Sigmoid colon (tissue), 7 donors: ENCODE data around the gene BANP. TPM values are rescaled to one million over a fixed set of nuclear protein-coding genes. Genes with fewer than 3 reads are reported as not detected.
A peak's percentile ranks its signal among the peaks of the same experiment; 100 is the strongest.

Experiments used
- DNase-seq: peaks from one replicate; pipeline ENCODE4 v3.0.0-alpha.2; 2019
- H3K27ac ChIP-seq, 4 donors: fragments of 200-600 bp; sonication (generic); one replicate each; pipeline ENCODE4 v1.5.1; 2016 to 2019; ENCODE audit warnings: mild to moderate bottlenecking in 1 of 4
- H3K27me3 ChIP-seq, 3 donors: fragments of 200-600 bp; sonication (generic); one replicate each; pipeline ENCODE4 v1.5.1; 2019; ENCODE audit warnings: mild to moderate bottlenecking in 1 of 3
- H3K36me3 ChIP-seq, 4 donors: fragments of 200-600 bp; sonication (generic); one replicate each; pipeline ENCODE4 v1.5.1; 2016 to 2019
- H3K4me1 ChIP-seq, 4 donors: fragments of 200-600 bp; sonication (generic); one replicate each; pipeline ENCODE4 v1.5.1; 2017 to 2019
- H3K4me3 ChIP-seq, 4 donors: fragments of 200-600 bp; sonication (generic); one replicate each; pipeline ENCODE4 v1.5.1; 2017 to 2019; ENCODE audit warnings: mild to moderate bottlenecking in 2 of 4, moderate library complexity in 1 of 4
- H3K9me3 ChIP-seq, 4 donors: fragments of 200-600 bp in 3 of 4; sonication (generic) in 3 of 4; one replicate each; pipeline versions ENCODE4 v1.5.1 to v1.6.1; 2013 to 2019
- CTCF ChIP-seq, 4 experiments: fragments of 450-650 bp in 3 of 4; fragments of 200-600 bp in 1 of 4; IDR thresholded peaks; one replicate each; pipeline ENCODE4 v1.5.1; 2016 to 2019; ENCODE audit warnings: antibody characterized with exemption in 4 of 4, mild to moderate bottlenecking in 3 of 4, moderate library complexity in 2 of 4
- EP300 ChIP-seq, 4 donors: sonication (generic); formaldehyde crosslinking; IDR thresholded peaks; one replicate each; pipeline ENCODE4 v1.6.1; 2017; ENCODE audit warnings: antibody characterized with exemption in 4 of 4
- POLR2A ChIP-seq, 2 donors: fragments of 450-650 bp; IDR thresholded peaks; one replicate each; pipeline ENCODE4 v1.6.1; 2016; ENCODE audit warnings: antibody characterized with exemption in 2 of 2, mild to moderate bottlenecking in 2 of 2, moderate library complexity in 2 of 2
- POLR2AphosphoS5 ChIP-seq, 4 donors: sonication (generic); formaldehyde crosslinking; IDR thresholded peaks; one replicate each; pipeline ENCODE4 v1.6.1; 2017; ENCODE audit warnings: antibody characterized with exemption in 4 of 4
- WGBS, 2 donors: extraction: QIAGEN DNeasy Blood & Tissue Kit; methylation state at CpG; one replicate each; pipeline ENCODE4 v1.1.7; 2013; 5-methylcytosine and 5-hydroxymethylcytosine counted together
- intact Hi-C: fragments of 100-400 bp; cut with DNase I; formaldehyde crosslinking; loops from one replicate; pipeline ENCODE4 v1.15.1; 2023
- polyA plus RNA-seq, 3 donors: library from polyadenylated mRNA; stranded (reverse); fragments of 200-250 nt; gene quantifications; one replicate each; pipeline ENCODE4 v1.2.3, GENCODE V29; 2013
- total RNA-seq, 4 donors: library from RNA; depleted of rRNA; stranded (reverse); fragments of >200 nt; gene quantifications; one replicate each; pipeline ENCODE4 v1.1.0, GENCODE V29; 2016
- donor health status: healthy with polysubstance abuse.
- donor health status: Bipolar disorder and iron deficiency.
- donor health status: healthy.

BANP gene
- total and polyA plus RNA-seq, 7 donors, result 8.4 to 31.0 (median 17.4) TPM

DNA sequence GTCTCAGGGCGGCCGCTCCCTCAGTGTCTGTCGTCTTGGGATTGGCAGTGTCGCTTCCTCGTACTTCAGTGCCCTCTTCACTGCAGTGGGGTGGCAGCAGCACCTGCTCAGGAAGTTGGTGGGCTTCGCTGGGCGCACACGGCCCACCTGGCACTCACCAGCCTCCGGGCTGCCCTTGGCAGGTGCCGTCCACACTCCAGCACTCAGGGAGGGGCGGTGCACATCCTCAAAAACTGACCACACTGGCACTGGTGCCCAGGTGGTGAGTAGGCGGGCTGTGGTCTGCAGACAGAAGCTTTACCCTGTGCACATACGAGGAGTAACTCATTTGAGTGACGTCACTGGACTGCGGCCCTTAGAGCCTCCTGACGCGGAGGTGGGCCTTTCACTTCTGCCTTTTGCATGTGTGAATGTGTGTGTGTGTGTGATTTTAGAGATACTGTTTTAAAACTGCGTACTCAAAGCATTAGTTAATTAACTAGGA is 94.6 kb downstream of the BANP start:
- no peak overlapping the region for H3K27ac ChIP-seq
- peaks cover 0 to 24% (median 2%) of the 10 kb centered on the region in 4 donors for H3K36me3 ChIP-seq
- no peak for DNase-seq
- no peaks in the 10 kb centered on the region for H3K9me3 ChIP-seq
- TF ChIP-seq CTCF (IDR thresholded peaks at IDR 0.05) (no peak), POLR2AphosphoS5 (IDR thresholded peaks at IDR 0.05) (no peak), EP300 (IDR thresholded peaks at IDR 0.05) (no peak), POLR2A (IDR thresholded peaks at IDR 0.05) (no peak)
- H3K4me3 ChIP-seq, result no peak overlapping the region
- intact Hi-C loops, result no loop called here
- 70 to 92% methylated on average over 18 of the region's 18 CpGs for WGBS, 2 donors
- no peaks in the 10 kb centered on the region for H3K27me3 ChIP-seq
- H3K4me1 ChIP-seq, result no peaks in the 10 kb centered on the region

DNA sequence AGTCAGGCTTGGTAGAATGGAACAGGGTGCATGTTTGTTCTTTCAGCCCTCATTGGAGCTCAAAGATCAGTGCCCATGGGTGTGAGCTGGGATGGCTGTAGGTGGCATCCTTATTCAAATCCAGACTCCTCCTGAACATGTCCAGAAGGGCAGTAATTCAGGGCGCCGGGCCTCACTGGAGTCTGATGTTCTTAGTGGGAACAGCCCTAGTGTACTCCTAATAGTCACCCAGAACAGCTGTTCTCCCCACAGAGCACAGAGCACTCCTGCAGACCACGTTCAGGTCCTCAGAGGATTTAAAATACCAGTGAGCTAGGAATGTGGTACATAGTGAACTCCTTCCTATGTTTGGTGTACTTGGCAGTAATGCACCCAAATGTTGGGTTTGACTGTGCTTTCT is 96.2 kb downstream of the BANP start:
- DNase-seq, result no peak
- H3K27ac ChIP-seq, result no peak overlapping the region
- no peak overlapping the region for H3K4me3 ChIP-seq
- H3K4me1 ChIP-seq, result no peaks in the 10 kb centered on the region
- no peak for TF ChIP-seq EP300 (IDR thresholded peaks at IDR 0.05)
- TF ChIP-seq POLR2A (IDR thresholded peaks at IDR 0.05), result no peak
- no peak for TF ChIP-seq POLR2AphosphoS5 (IDR thresholded peaks at IDR 0.05)
- TF ChIP-seq CTCF (IDR thresholded peaks at IDR 0.05), result no peak
- H3K36me3 ChIP-seq, result peaks cover 0 to 26% (median 5%) of the 10 kb centered on the region in 4 donors
- no peaks in the 10 kb centered on the region for H3K9me3 ChIP-seq
- intact Hi-C loops, result no loop called here
- H3K27me3 ChIP-seq, result no peaks in the 10 kb centered on the region
- WGBS, 2 donors, result 92 to 95% methylated on average over 3 of the region's 3 CpGs

GRCh38 chr16:88048985-88049384 is 97.8 kb downstream of the BANP start:
- H3K9me3 ChIP-seq, result no peaks in the 10 kb centered on the region
- WGBS, 2 donors, result 90 to 93% methylated on average over 15 of the region's 15 CpGs
- no peaks in the 10 kb centered on the region for H3K4me1 ChIP-seq
- peaks cover 0 to 26% (median 5%) of the 10 kb centered on the region in 4 donors for H3K36me3 ChIP-seq
- TF ChIP-seq POLR2A (IDR thresholded peaks at IDR 0.05), result no peak
- TF ChIP-seq CTCF (IDR thresholded peaks at IDR 0.05), result no peak
- TF ChIP-seq POLR2AphosphoS5 (IDR thresholded peaks at IDR 0.05), result no peak
- TF ChIP-seq EP300 (IDR thresholded peaks at IDR 0.05), result no peak
- H3K27ac ChIP-seq, result no peak overlapping the region
- H3K4me3 ChIP-seq, result no peak overlapping the region
- no peaks in the 10 kb centered on the region for H3K27me3 ChIP-seq
- intact Hi-C loops, result no loop called here
- no peak for DNase-seq

- Histone ChIP-seq H3K27ac (no peak overlapping the region), H3K9me3 (no peaks in the 10 kb centered on the region), H3K27me3 (no peaks in the 10 kb centered on the region), H3K36me3 (peaks cover 0 to 26% (median 5%) of the 10 kb centered on the region in 4 donors), H3K4me3 (no peak overlapping the region), H3K4me1 (no peaks in the 10 kb centered on the region)
- WGBS, 2 donors, result 93 to 97% methylated on average over 25 of the region's 25 CpGs
- intact Hi-C loops, result no loop called here
- no peak for TF ChIP-seq POLR2AphosphoS5 (IDR thresholded peaks at IDR 0.05)
- TF ChIP-seq CTCF (IDR thresholded peaks at IDR 0.05), result no peak
- no peak for TF ChIP-seq POLR2A (IDR thresholded peaks at IDR 0.05)
- no peak for TF ChIP-seq EP300 (IDR thresholded peaks at IDR 0.05)
- DNase-seq, result peak; percentile 47
Observed at GRCh38 chr16:88049561-88050545, 98.6 kb downstream of the BANP start.
